HG03066 (cell line): ENCODE measurements around the gene MAPKAP1.

Source experiments
- ATAC-seq: cut with Tn5 transposase; IDR thresholded peaks from one replicate; pipeline ENCODE4 v1.9.1; 2021; ENCODE audit warnings: low read depth; ENCODE audit not compliant: unreplicated experiment

The MAPKAP1 gene

GRCh38 chr9:125425170-125425897 is 281.7 kb downstream of the MAPKAP1 start:
- no peak for ATAC-seq

- ATAC-seq: no peak
Observed at GRCh38 chr9:125423964-125424363, 283.0 kb downstream of the MAPKAP1 start.

- ATAC-seq: no peak
Observed at GRCh38 chr9:125422853-125423252, 284.2 kb downstream of the MAPKAP1 start.

GRCh38 chr9:125421591-125422181 is 285.3 kb downstream of the MAPKAP1 start:
- no peak for ATAC-seq

- ATAC-seq: no peak
Observed at GRCh38 chr9:125421166-125421565, 285.8 kb downstream of the MAPKAP1 start.

GRCh38 chr9:125418404-125418803 is 288.6 kb downstream of the MAPKAP1 start:
- ATAC-seq: no peak

DNA sequence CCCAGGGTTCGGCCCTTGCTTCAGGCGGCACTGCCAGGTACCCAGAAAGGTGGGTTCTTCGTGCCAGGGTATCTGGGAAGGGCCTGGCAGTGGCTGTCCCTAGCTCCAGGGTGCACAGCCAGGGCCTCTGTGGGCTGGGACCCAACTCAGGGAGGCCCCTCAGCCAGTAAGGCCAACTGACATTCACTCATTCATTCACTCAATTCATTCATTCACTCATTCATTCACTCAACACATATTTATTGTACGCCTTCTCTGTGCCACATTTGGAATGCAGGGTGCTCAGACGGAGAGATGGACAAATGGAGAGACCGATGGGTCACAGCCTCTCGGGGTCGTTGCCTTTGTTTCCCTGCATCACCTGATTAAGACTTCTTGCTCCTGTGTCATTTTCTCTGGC is 290.5 kb downstream of the MAPKAP1 start:
- no peak for ATAC-seq

GRCh38 chr9:125415583-125416460 is 291.2 kb downstream of the MAPKAP1 start:
- ATAC-seq: no peak

DNA sequence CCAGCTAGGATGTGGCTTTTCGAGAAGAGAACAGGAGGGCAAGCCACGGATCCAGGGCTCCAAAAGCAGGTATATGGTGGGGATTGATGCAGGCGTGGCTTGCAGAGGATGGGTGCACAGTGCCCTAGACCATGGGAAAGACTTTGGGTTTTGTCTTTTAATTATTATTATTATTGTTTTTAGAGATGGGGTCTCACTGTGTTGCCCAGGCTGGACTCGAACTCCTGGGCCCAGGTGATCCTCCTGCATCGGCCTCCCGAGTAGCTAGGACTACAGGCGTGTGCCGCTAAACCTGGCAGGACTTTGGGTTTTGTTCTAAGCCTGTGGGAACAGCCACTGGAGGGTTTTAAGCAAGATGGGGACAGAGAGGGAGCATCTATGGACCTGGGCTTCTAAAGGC is 293.4 kb downstream of the MAPKAP1 start:
- no peak for ATAC-seq

GRCh38 chr9:125412166-125412565 is 294.8 kb downstream of the MAPKAP1 start:
- ATAC-seq: no peak

DNA sequence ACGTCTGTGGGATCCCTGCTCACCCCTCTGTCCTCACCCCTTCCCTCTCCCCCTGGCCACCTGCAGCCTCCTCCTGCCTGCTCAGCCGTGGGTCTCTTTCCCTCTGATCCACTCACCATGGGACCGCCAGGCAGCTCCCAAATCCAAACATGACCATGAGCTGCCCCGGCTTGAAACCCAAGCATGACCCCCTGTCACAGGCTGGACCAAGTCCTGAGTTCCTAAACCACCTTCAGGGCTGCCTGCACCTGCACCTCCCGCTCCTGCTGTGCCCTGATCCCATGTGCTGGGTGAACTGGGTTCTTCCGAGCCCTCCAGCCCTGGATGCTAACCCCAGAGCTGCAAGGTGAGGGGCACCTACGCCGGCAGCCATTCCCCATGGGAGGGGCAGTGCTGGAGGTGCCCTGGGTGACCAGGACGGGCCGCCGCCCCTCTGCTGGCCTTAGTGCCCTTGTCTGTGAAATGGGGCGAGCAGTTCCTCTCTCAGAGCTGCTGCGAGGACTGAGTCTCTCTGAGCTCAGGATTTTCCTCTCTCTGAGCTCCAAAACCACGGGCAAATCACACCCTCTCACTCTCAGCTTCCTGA is 295.7 kb downstream of the MAPKAP1 start:
- ATAC-seq: no peak

- ATAC-seq: no peak
Observed at GRCh38 chr9:125410522-125410894, 296.5 kb downstream of the MAPKAP1 start.

DNA sequence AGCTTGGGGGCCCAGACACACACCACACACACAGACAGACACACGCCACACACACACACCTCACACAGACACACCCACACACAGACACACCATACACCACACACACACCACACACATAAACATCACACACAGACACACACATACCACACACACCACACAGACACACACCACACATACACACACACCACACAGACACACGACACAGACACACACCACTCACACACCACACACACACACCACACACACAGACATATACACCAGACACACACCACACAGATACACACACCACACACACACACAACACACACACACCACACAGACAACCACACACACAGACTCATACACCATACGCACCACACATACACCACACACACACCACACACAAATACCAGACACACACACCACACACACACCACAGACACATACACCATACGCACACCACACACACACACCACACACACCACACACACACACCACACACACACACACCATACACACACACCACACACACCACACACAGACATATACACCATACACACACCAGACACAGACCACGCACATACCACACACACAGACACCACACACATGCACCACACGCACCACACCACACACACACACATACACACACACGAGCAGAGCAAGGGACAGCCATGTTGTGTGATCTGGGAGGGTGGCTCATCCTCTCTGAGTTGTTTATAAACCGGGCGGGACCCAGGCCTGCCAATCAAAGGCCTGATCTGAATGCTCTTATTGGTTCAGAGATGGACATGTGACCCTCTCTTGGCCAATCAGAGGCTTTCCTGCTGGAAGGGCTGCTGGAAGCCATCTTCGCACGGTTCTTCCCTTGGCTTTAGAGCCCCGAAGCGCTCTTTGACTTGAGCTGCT is 297.1 kb downstream of the MAPKAP1 start:
- no peak for ATAC-seq

GRCh38 chr9:125409217-125409636 is 297.8 kb downstream of the MAPKAP1 start:
- ATAC-seq: no peak

DNA sequence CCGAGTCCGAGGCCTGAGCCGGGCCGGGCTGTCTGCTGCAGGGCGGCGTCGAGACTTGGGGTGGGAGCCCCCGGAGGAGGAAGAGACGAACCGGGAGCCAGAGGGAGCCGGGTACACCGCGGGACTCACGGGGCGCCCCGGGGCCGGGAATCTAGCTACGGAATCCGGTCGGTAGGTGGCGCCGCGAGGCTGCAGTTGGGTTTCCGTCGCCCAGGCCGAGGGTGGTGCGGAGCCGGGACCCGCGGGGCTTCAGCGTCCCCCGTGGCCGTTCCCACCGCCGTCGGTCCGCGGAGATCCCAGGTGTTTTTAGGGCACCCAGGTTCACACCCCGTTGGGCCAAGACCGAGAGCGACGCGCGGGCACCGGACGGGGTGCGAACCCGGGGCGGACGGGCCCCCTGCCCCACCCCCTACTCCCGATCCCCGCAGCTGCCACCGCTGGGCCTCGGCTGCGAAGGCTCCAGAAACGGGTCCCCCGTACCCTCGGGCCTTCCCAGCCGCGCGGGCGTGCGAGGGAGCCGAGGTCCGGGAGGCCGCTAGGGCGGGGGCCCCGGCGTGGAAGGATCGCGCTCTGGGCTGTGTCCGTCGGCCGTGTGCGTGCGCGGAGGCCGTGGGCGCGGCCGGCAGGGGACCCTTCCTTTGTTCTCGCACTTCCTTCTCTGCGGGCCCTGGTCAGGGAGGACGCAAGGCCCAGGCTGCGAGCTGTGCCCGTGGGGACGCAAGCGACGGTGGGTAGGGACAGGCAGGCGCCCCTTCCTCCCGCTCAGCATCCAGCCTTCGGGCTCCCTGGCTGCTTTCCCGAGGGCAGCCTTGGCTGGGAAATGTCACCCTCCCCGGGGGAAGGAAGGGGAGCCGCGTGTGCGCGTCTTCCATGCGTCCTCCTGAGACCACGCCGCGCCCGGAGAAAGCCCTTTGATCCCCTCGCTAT is 298.8 kb downstream of the MAPKAP1 start:
- no peak for ATAC-seq

DNA sequence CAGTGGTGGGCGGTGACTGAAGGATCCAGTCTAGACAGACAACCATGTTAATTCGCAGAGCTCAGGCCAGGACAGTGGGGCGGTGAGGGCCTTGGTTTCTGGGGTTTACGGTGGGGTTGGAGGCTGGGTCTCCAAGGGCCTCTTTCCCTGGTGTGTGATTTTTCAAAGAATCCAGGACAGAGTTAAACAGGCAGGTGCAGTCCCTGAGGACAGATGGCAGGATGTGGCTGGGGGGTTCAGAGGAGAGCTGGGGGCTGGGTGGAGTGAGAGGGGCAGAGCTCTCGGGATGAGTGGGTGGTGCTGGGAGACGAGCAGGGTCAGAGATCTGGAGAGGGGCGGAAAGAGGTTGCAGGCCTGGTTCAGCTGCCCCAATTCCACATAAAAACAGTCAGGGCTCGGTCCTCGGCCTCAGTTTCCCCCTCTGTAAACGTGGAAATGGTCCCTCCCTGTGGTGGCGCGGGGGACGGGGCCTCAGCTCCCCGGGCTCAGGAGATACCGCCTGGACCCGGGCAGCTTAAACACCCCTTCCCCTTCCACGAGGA is 299.5 kb downstream of the MAPKAP1 start:
- no peak for ATAC-seq

- ATAC-seq: no peak
Observed at GRCh38 chr9:125406810-125407087, 300.3 kb downstream of the MAPKAP1 start.

- no peak for ATAC-seq
Observed at GRCh38 chr9:125405938-125406809, 300.8 kb downstream of the MAPKAP1 start.
